IPS-15b (cell line): ENCODE results near the gene COPS8.

Experiments
- H3K27me3 ChIP-seq: one replicate; pipeline ENCODE4 v1.6.1; 2013; ENCODE audit warnings: low read length; ENCODE audit not compliant: control insufficient read depth, insufficient read depth
- H3K36me3 ChIP-seq: one replicate; pipeline ENCODE4 v1.6.1; 2013; ENCODE audit warnings: low read length; ENCODE audit not compliant: control insufficient read depth, insufficient read depth
- H3K4me1 ChIP-seq: one replicate; pipeline ENCODE4 v1.6.1; 2013; ENCODE audit warnings: mild to moderate bottlenecking, low read length; ENCODE audit not compliant: control insufficient read depth, insufficient read depth
- H3K4me3 ChIP-seq: one replicate; pipeline ENCODE4 v1.5.1; 2013; ENCODE audit warnings: low read depth, low read length
- H3K9ac ChIP-seq: one replicate; pipeline ENCODE4 v1.6.1; 2013; ENCODE audit warnings: low read depth, mild to moderate bottlenecking, low read length
- H3K9me3 ChIP-seq: one replicate; pipeline ENCODE4 v1.6.1; 2013; ENCODE audit warnings: mild to moderate bottlenecking, low read length; ENCODE audit not compliant: control insufficient read depth, insufficient read depth

The COPS8 gene

DNA sequence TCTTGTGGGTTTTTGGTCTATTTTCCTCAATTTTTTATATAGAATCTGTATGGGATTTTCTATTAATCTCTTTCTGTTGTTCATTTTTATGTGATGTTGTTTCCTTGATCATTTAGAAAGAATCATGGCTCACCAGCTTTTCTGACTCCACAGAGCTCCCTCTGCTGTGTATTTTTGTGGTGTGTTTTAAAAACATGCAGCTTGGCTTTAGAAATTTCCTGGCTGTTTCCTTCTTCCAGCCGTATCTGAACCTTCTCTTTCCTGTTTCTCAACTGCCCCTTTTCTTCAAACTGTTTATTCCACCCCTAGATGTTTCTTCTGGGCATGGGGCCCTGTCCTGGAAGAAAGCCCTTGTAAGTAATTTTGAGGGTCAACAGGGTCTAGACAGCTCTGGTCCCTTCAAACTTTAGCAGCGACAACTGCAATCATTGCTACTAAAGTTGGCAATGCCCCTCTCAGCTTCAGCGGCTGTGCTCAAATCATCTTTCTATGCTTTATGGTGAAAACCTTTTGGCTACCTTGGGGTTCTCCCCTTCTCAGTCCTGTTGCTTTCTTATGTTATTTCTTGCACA is 17.6 kb upstream of the COPS8 start:
- no peaks in the 10 kb centered on the region for H3K36me3 ChIP-seq

DNA sequence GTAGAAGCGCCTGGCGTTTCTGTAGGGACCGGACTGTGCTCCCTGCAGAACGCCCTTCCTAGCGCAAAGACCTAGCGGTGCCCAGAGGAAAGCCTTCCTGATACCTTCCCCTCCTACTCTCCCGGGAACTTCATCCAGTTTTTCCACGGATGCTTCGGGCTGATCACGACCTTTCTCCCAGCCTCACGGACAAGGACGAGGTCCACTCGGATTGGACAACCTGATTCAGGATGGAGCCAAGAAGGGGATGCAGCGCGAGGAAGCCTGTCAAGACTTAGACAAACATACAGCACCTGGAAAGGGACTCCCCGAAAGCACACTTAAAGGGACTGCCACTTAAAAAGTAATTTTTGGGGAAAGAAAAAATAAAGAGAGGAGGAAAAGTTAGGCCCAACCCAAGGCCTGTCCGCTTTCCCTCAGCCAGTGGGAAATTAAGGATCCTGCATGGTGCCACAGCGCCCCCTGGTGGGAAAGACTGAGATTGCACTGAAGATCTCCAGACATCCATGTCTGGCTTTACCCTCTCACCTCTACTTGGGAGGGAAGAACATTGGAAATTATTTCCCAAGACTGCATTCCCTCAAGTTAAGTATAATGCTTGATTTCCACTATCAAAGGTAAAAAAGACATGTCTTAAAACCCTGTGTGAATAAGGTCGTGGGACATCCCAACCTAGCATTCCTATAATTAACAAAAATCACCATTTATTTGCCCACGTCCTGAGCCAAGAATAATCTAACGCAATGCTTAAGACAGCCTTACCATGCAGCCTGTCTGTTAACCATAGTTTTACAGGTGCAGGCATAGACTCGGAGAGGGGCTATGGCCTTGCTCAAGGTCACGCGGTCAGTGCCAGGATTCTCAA is 13.4 kb upstream of the COPS8 start:
- Histone ChIP-seq H3K4me1 (no peaks in the 10 kb centered on the region), H3K36me3 (no peaks in the 10 kb centered on the region), H3K9me3 (no peaks in the 10 kb centered on the region), H3K4me3 (no peak overlapping the region), H3K9ac (no peak overlapping the region), H3K27me3 (no peaks in the 10 kb centered on the region)

More for the DNA sequence above, 17.6 kb upstream of the COPS8 start:
- no peak overlapping the region for H3K4me3 ChIP-seq
- H3K9me3 ChIP-seq: no peaks in the 10 kb centered on the region
- no peaks in the 10 kb centered on the region for H3K27me3 ChIP-seq
- no peaks in the 10 kb centered on the region for H3K4me1 ChIP-seq
- H3K9ac ChIP-seq: no peak overlapping the region

- H3K9me3 ChIP-seq: no peaks in the 10 kb centered on the region
- H3K27me3 ChIP-seq: no peaks in the 10 kb centered on the region
- no peak overlapping the region for H3K4me3 ChIP-seq
- no peak overlapping the region for H3K9ac ChIP-seq
- H3K36me3 ChIP-seq: no peaks in the 10 kb centered on the region
- no peaks in the 10 kb centered on the region for H3K4me1 ChIP-seq
Observed at GRCh38 chr2:237073552-237073951, 12.1 kb upstream of the COPS8 start.

DNA sequence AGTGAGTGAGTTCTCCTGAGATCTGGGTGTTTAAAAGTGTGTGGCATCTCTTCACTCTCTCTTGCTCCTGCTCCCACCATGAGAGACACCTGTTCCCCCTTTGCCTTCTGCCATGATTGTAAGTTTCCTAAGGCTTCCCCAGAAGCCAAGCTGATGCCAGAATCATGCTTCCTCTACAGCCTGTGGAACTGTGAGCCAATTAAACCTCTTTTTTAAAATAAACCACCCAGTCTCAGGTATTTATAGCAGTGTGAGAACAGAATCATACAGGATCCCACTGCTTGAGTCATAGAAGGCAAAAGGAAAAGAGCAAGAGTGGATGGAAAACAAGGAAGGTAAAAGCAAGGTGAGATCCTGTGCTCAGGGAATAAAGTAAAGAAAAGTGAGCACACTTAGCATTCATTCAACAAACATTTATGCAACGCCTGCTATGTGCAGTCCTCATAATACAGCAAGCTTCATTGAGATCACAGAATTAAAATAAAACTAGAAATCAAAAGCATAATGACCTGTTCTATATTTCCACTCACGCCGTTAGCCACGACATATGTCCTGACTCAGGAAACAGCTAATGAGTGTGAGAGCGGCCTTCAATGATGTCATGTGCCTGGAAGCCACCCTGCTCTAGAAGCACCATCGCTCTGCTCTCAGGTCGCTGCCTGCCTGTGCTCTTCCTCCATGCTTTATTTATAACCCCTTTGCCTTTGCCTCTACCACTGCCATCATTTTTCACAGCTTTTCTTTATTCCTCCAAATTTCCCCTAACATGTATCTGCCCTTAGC is 11.3 kb upstream of the COPS8 start:
- Histone ChIP-seq H3K9ac (no peak overlapping the region), H3K4me1 (no peaks in the 10 kb centered on the region), H3K36me3 (no peaks in the 10 kb centered on the region), H3K9me3 (no peaks in the 10 kb centered on the region), H3K27me3 (no peaks in the 10 kb centered on the region), H3K4me3 (no peak overlapping the region)

GRCh38 chr2:237075749-237076599 is 9.7 kb upstream of the COPS8 start:
- Histone ChIP-seq H3K4me3 (no peak overlapping the region), H3K27me3 (no peaks in the 10 kb centered on the region), H3K4me1 (no peaks in the 10 kb centered on the region), H3K36me3 (no peaks in the 10 kb centered on the region), H3K9me3 (no peaks in the 10 kb centered on the region), H3K9ac (no peak overlapping the region)

- H3K27me3 ChIP-seq: no peaks in the 10 kb centered on the region
- no peaks in the 10 kb centered on the region for H3K9me3 ChIP-seq
- no peak overlapping the region for H3K9ac ChIP-seq
- no peaks in the 10 kb centered on the region for H3K4me1 ChIP-seq
- no peaks in the 10 kb centered on the region for H3K36me3 ChIP-seq
- no peak overlapping the region for H3K4me3 ChIP-seq
Observed at GRCh38 chr2:237081596-237081995, 4.1 kb upstream of the COPS8 start.

- Histone ChIP-seq H3K9me3 (no peaks in the 10 kb centered on the region), H3K36me3 (no peaks in the 10 kb centered on the region), H3K4me3 (no peak overlapping the region), H3K9ac (no peak overlapping the region), H3K4me1 (no peaks in the 10 kb centered on the region), H3K27me3 (no peaks in the 10 kb centered on the region)
Observed at GRCh38 chr2:237083026-237083425, 2.7 kb upstream of the COPS8 start.

GRCh38 chr2:237084444-237084843 is 1.2 kb upstream of the COPS8 start:
- Histone ChIP-seq H3K9ac (no peak overlapping the region), H3K27me3 (no peaks in the 10 kb centered on the region), H3K4me1 (no peaks in the 10 kb centered on the region), H3K9me3 (no peaks in the 10 kb centered on the region), H3K36me3 (no peaks in the 10 kb centered on the region), H3K4me3 (no peak overlapping the region)

- Histone ChIP-seq H3K27me3 (no peaks in the 10 kb centered on the region), H3K4me3 (no peak overlapping the region), H3K9me3 (no peaks in the 10 kb centered on the region), H3K4me1 (no peaks in the 10 kb centered on the region), H3K9ac (no peak overlapping the region), H3K36me3 (peaks cover 9% of the 10 kb centered on the region)
Observed at GRCh38 chr2:237090906-237091305, 5.2 kb downstream of the COPS8 start.

DNA sequence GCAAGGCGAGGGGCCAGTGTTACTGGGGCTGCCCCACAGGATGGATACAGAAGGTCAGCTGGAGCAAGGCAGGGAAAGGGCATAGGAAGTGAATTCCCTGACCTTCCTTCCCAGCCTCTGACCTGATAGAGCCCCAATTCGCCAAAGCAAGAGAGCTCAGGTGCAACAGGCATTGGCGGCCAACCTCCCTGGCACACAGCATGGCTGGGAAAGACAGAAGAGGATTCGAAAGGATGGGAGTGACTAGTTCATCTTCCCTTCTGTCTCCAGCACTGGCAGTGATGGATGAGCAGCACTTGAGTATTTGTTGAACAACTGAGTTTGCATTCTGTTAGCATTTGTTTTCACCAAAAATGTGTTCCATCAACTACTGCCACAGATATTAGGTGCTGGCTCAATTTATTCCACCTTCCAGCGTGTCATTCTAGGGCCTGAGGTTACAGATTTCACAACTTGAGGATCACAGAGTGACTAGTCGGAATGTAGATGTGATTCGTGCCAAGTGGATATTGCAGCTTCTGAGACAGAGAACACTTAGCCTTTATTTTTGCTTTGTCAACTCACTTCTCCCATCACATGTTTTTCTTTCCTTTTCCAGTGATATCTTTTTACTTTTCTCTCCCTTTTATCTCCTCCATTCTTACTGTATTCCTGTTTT is 6.2 kb downstream of the COPS8 start:
- Histone ChIP-seq H3K27me3 (no peaks in the 10 kb centered on the region), H3K9ac (no peak overlapping the region)

DNA sequence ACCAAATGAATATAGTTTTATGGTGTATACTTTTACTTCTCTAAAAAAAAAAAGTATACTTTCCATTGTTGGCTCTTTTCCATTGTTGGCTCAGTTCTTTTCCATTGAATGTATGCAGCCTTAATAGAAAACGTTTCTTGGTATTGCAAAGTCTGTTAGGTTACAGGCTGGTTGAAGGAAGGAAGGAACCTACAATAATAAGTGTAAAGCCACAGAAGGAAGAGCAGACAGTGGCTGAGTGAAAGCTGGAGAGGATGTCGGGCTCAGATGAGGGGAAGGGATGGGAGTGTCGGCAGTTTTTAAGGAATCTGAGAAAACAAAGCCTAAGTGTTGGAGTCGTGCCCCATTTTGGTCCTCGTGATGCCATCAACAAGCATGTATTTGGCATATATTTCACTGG is 6.8 kb downstream of the COPS8 start:
- H3K9ac ChIP-seq: no peak overlapping the region
- peaks cover 9% of the 10 kb centered on the region for H3K36me3 ChIP-seq
- H3K27me3 ChIP-seq: no peaks in the 10 kb centered on the region
- H3K4me3 ChIP-seq: no peak overlapping the region
- H3K9me3 ChIP-seq: no peaks in the 10 kb centered on the region
- H3K4me1 ChIP-seq: no peaks in the 10 kb centered on the region

More for the DNA sequence above, 6.2 kb downstream of the COPS8 start:
- Histone ChIP-seq H3K4me1 (no peaks in the 10 kb centered on the region), H3K36me3 (peaks cover 9% of the 10 kb centered on the region), H3K4me3 (no peak overlapping the region), H3K9me3 (no peaks in the 10 kb centered on the region)
